ENCODE measurements around the gene RFX7.

The RFX7 gene

GRCh38 chr15:56148064-56148463, 95.6 kb downstream of the RFX7 start:
- H3K4me3 ChIP-seq (ENCODE audit: low read length), result no peak overlapping the region
- no peaks in the 10 kb centered on the region for H3K36me3 ChIP-seq (ENCODE audit: control insufficient read depth, insufficient read depth, low read length)
- H3K27ac ChIP-seq (ENCODE audit: low read depth, low read length), result no peak overlapping the region
- no peaks in the 10 kb centered on the region for H3K27me3 ChIP-seq (ENCODE audit: control insufficient read depth, insufficient read depth, low read length)
- H3K9ac ChIP-seq (ENCODE audit: low read length), result no peak overlapping the region
- H3K4me1 ChIP-seq (ENCODE audit: control insufficient read depth, insufficient read depth, low read length), result no peaks in the 10 kb centered on the region

- H3K4me1 ChIP-seq (ENCODE audit: control insufficient read depth, insufficient read depth, low read length), result no peaks in the 10 kb centered on the region
- H3K27ac ChIP-seq (ENCODE audit: low read depth, low read length), result no peak overlapping the region
- no peak overlapping the region for H3K9ac ChIP-seq (ENCODE audit: low read length)
- H3K4me3 ChIP-seq (ENCODE audit: low read length), result no peak overlapping the region
- H3K27me3 ChIP-seq (ENCODE audit: control insufficient read depth, insufficient read depth, low read length), result no peaks in the 10 kb centered on the region
- no peaks in the 10 kb centered on the region for H3K36me3 ChIP-seq (ENCODE audit: control insufficient read depth, insufficient read depth, low read length)
Measured at GRCh38 chr15:56146756-56147155, 96.9 kb downstream of the RFX7 start.

- no peak overlapping the region for H3K4me3 ChIP-seq (ENCODE audit: low read length)
- H3K4me1 ChIP-seq (ENCODE audit: control insufficient read depth, insufficient read depth, low read length), result no peaks in the 10 kb centered on the region
- no peaks in the 10 kb centered on the region for H3K36me3 ChIP-seq (ENCODE audit: control insufficient read depth, insufficient read depth, low read length)
- H3K27me3 ChIP-seq (ENCODE audit: control insufficient read depth, insufficient read depth, low read length), result no peaks in the 10 kb centered on the region
- H3K9ac ChIP-seq (ENCODE audit: low read length), result no peak overlapping the region
- H3K27ac ChIP-seq (ENCODE audit: low read depth, low read length), result no peak overlapping the region
Measured at GRCh38 chr15:56128081-56128480, 115.6 kb downstream of the RFX7 start.

GRCh38 chr15:56126409-56126808, 117.3 kb downstream of the RFX7 start:
- Histone ChIP-seq H3K9ac (ENCODE audit: low read length) (no peak overlapping the region), H3K27ac (ENCODE audit: low read depth, low read length) (no peak overlapping the region), H3K4me1 (ENCODE audit: control insufficient read depth, insufficient read depth, low read length) (no peaks in the 10 kb centered on the region), H3K4me3 (ENCODE audit: low read length) (no peak overlapping the region), H3K27me3 (ENCODE audit: control insufficient read depth, insufficient read depth, low read length) (no peaks in the 10 kb centered on the region), H3K36me3 (ENCODE audit: control insufficient read depth, insufficient read depth, low read length) (no peaks in the 10 kb centered on the region)

- no peaks in the 10 kb centered on the region for H3K36me3 ChIP-seq (ENCODE audit: control insufficient read depth, insufficient read depth, low read length)
- no peak overlapping the region for H3K27ac ChIP-seq (ENCODE audit: low read depth, low read length)
- no peaks in the 10 kb centered on the region for H3K27me3 ChIP-seq (ENCODE audit: control insufficient read depth, insufficient read depth, low read length)
- H3K9ac ChIP-seq (ENCODE audit: low read length), result no peak overlapping the region
- no peaks in the 10 kb centered on the region for H3K4me1 ChIP-seq (ENCODE audit: control insufficient read depth, insufficient read depth, low read length)
- H3K4me3 ChIP-seq (ENCODE audit: low read length), result no peak overlapping the region
Measured at GRCh38 chr15:56124391-56124790, 119.3 kb downstream of the RFX7 start.

- H3K4me3 ChIP-seq (ENCODE audit: low read length), result no peak overlapping the region
- peaks cover 4% of the 10 kb centered on the region for H3K36me3 ChIP-seq (ENCODE audit: control insufficient read depth, insufficient read depth, low read length)
- no peaks in the 10 kb centered on the region for H3K4me1 ChIP-seq (ENCODE audit: control insufficient read depth, insufficient read depth, low read length)
- no peak overlapping the region for H3K27ac ChIP-seq (ENCODE audit: low read depth, low read length)
- no peak overlapping the region for H3K9ac ChIP-seq (ENCODE audit: low read length)
- no peaks in the 10 kb centered on the region for H3K27me3 ChIP-seq (ENCODE audit: control insufficient read depth, insufficient read depth, low read length)
Measured at GRCh38 chr15:56105855-56106254, 137.8 kb downstream of the RFX7 start.

- Histone ChIP-seq H3K4me3 (ENCODE audit: low read length) (no peak overlapping the region), H3K4me1 (ENCODE audit: control insufficient read depth, insufficient read depth, low read length) (no peaks in the 10 kb centered on the region), H3K27me3 (ENCODE audit: control insufficient read depth, insufficient read depth, low read length) (no peaks in the 10 kb centered on the region), H3K9ac (ENCODE audit: low read length) (no peak overlapping the region), H3K27ac (ENCODE audit: low read depth, low read length) (no peak overlapping the region), H3K36me3 (ENCODE audit: control insufficient read depth, insufficient read depth, low read length) (peaks cover 4% of the 10 kb centered on the region)
Measured at GRCh38 chr15:56102441-56102840, 141.2 kb downstream of the RFX7 start.

- H3K27ac ChIP-seq (ENCODE audit: low read depth, low read length), result no peak overlapping the region
- H3K4me3 ChIP-seq (ENCODE audit: low read length), result no peak overlapping the region
- peaks cover 20% of the 10 kb centered on the region for H3K36me3 ChIP-seq (ENCODE audit: control insufficient read depth, insufficient read depth, low read length)
- H3K9ac ChIP-seq (ENCODE audit: low read length), result no peak overlapping the region
- no peaks in the 10 kb centered on the region for H3K27me3 ChIP-seq (ENCODE audit: control insufficient read depth, insufficient read depth, low read length)
- H3K4me1 ChIP-seq (ENCODE audit: control insufficient read depth, insufficient read depth, low read length), result no peaks in the 10 kb centered on the region
Measured at GRCh38 chr15:56099311-56099710, 144.4 kb downstream of the RFX7 start.

- Histone ChIP-seq H3K4me1 (ENCODE audit: control insufficient read depth, insufficient read depth, low read length) (no peaks in the 10 kb centered on the region), H3K27ac (ENCODE audit: low read depth, low read length) (no peak overlapping the region), H3K4me3 (ENCODE audit: low read length) (no peak overlapping the region), H3K9ac (ENCODE audit: low read length) (no peak overlapping the region), H3K27me3 (ENCODE audit: control insufficient read depth, insufficient read depth, low read length) (no peaks in the 10 kb centered on the region), H3K36me3 (ENCODE audit: control insufficient read depth, insufficient read depth, low read length) (peaks cover 22% of the 10 kb centered on the region)
Measured at GRCh38 chr15:56098195-56098863, 145.3 kb downstream of the RFX7 start.

- no peak overlapping the region for H3K9ac ChIP-seq (ENCODE audit: low read length)
- peaks cover 19% of the 10 kb centered on the region for H3K36me3 ChIP-seq (ENCODE audit: control insufficient read depth, insufficient read depth, low read length)
- no peaks in the 10 kb centered on the region for H3K4me1 ChIP-seq (ENCODE audit: control insufficient read depth, insufficient read depth, low read length)
- H3K4me3 ChIP-seq (ENCODE audit: low read length), result no peak overlapping the region
- no peak overlapping the region for H3K27ac ChIP-seq (ENCODE audit: low read depth, low read length)
- H3K27me3 ChIP-seq (ENCODE audit: control insufficient read depth, insufficient read depth, low read length), result no peaks in the 10 kb centered on the region
Measured at GRCh38 chr15:56095406-56095805, 148.3 kb downstream of the RFX7 start.

GRCh38 chr15:56094171-56094570, 149.5 kb downstream of the RFX7 start:
- H3K4me3 ChIP-seq (ENCODE audit: low read length), result no peak overlapping the region
- H3K9ac ChIP-seq (ENCODE audit: low read length), result no peak overlapping the region
- no peaks in the 10 kb centered on the region for H3K4me1 ChIP-seq (ENCODE audit: control insufficient read depth, insufficient read depth, low read length)
- H3K36me3 ChIP-seq (ENCODE audit: control insufficient read depth, insufficient read depth, low read length), result peaks cover 19% of the 10 kb centered on the region
- H3K27ac ChIP-seq (ENCODE audit: low read depth, low read length), result no peak overlapping the region
- no peaks in the 10 kb centered on the region for H3K27me3 ChIP-seq (ENCODE audit: control insufficient read depth, insufficient read depth, low read length)

GRCh38 chr15:56088389-56088788, 155.3 kb downstream of the RFX7 start:
- no peak overlapping the region for H3K27ac ChIP-seq (ENCODE audit: low read depth, low read length)
- H3K4me1 ChIP-seq (ENCODE audit: control insufficient read depth, insufficient read depth, low read length), result no peaks in the 10 kb centered on the region
- H3K36me3 ChIP-seq (ENCODE audit: control insufficient read depth, insufficient read depth, low read length), result no peaks in the 10 kb centered on the region
- H3K27me3 ChIP-seq (ENCODE audit: control insufficient read depth, insufficient read depth, low read length), result no peaks in the 10 kb centered on the region
- no peak overlapping the region for H3K4me3 ChIP-seq (ENCODE audit: low read length)
- no peak overlapping the region for H3K9ac ChIP-seq (ENCODE audit: low read length)

GRCh38 chr15:56086566-56086965, 157.1 kb downstream of the RFX7 start:
- Histone ChIP-seq H3K4me3 (ENCODE audit: low read length) (no peak overlapping the region), H3K27ac (ENCODE audit: low read depth, low read length) (no peak overlapping the region), H3K36me3 (ENCODE audit: control insufficient read depth, insufficient read depth, low read length) (no peaks in the 10 kb centered on the region), H3K9ac (ENCODE audit: low read length) (no peak overlapping the region), H3K27me3 (ENCODE audit: control insufficient read depth, insufficient read depth, low read length) (no peaks in the 10 kb centered on the region), H3K4me1 (ENCODE audit: control insufficient read depth, insufficient read depth, low read length) (no peaks in the 10 kb centered on the region)
